Upper lobe of left lung (tissue), 6 donors: ENCODE data around the gene RBM19. TPM values are rescaled to one million over a fixed set of nuclear protein-coding genes. Genes with fewer than 3 reads are reported as not detected.

Source experiments
- ATAC-seq, 2 donors: fragments of 200-7000 bp; cut with Tn5 transposase; one replicate each; pipeline ENCODE4 v1.9.1; 2022; ENCODE audit warnings: mild to moderate bottlenecking in 2 of 2, moderate library complexity in 2 of 2; ENCODE audit not compliant: low FRiP score in 2 of 2
- DNase-seq, 2 donors: peaks; one replicate each; pipeline ENCODE4 v3.0.0-alpha.2; 2019 to 2020
- H3K27ac ChIP-seq, 4 donors: fragments of 200-600 bp; sonication (generic); one replicate each; pipeline ENCODE4 v1.5.1; 2016 to 2019
- H3K27me3 ChIP-seq, 4 donors: fragments of 200-600 bp; sonication (generic); one replicate each; pipeline ENCODE4 v1.5.1; 2017 to 2019
- H3K36me3 ChIP-seq, 4 donors: fragments of 200-600 bp; sonication (generic); one replicate each; pipeline ENCODE4 v1.5.1; 2016 to 2019
- H3K4me1 ChIP-seq, 4 donors: fragments of 200-600 bp; sonication (generic); one replicate each; pipeline ENCODE4 v1.5.1; 2018 to 2019
- H3K4me3 ChIP-seq, 4 donors: fragments of 200-600 bp; sonication (generic); one replicate each; pipeline ENCODE4 v1.5.1; 2017 to 2019; ENCODE audit warnings: mild to moderate bottlenecking in 2 of 4, moderate library complexity in 1 of 4
- H3K9me3 ChIP-seq, 4 donors: fragments of 200-600 bp; sonication (generic); one replicate each; pipeline ENCODE4 v1.5.1; 2018 to 2019
- CTCF ChIP-seq, 6 experiments: fragments of 450-650 bp in 4 of 6; fragments of 200-600 bp in 2 of 6; sonication (generic) in 2 of 6; IDR thresholded peaks; one replicate each; pipeline ENCODE4 v1.5.1; 2016 to 2019; ENCODE audit warnings: antibody characterized with exemption in 6 of 6
- EP300 ChIP-seq, 4 donors: sonication (generic); formaldehyde crosslinking; IDR thresholded peaks; one replicate each; pipeline ENCODE4 v1.5.1; 2017; ENCODE audit warnings: antibody characterized with exemption in 4 of 4, control low read depth in 2 of 4
- POLR2A ChIP-seq, 4 donors: fragments of 450-650 bp; IDR thresholded peaks; one replicate each; pipeline ENCODE4 v1.5.1; 2016 to 2017; ENCODE audit warnings: antibody characterized with exemption in 4 of 4, mild to moderate bottlenecking in 2 of 4
- POLR2AphosphoS5 ChIP-seq, 2 donors: sonication (generic); formaldehyde crosslinking; IDR thresholded peaks; one replicate each; pipeline ENCODE4 v1.5.1; 2017; ENCODE audit warnings: antibody characterized with exemption in 2 of 2
- WGBS, 2 donors: methylation state at CpG; one replicate each; pipeline ENCODE4 v1.1.5; 2017 to 2018; 5-methylcytosine and 5-hydroxymethylcytosine counted together
- total RNA-seq, 6 donors: library from RNA; depleted of rRNA in 4 of 6; stranded (reverse); fragments of >200 nt in 4 of 6; gene quantifications; one replicate each; pipeline versions ENCODE4 v1.1.0 to v1.2.1, GENCODE V29; 2016 to 2021
- donor health status: DM: no; HTN: no; CAD: no; lungs with moderate emphysema.
- donor health status: DM: no; HTN: yes; CAD: no; lungs with severe emphysema.

Gene RBM19
- total RNA-seq, 6 donors from 2014 or later, result 25.5 to 131 (median 39.9) TPM

GRCh38 chr12:113795445-113795844 is 170.7 kb downstream of the RBM19 start:
- Histone ChIP-seq H3K4me3 (no peak overlapping the region), H3K36me3 (no peaks in the 10 kb centered on the region), H3K27ac (no peak overlapping the region), H3K9me3 (no peaks in the 10 kb centered on the region), H3K4me1 (no peaks in the 10 kb centered on the region), H3K27me3 (no peaks in the 10 kb centered on the region)
- DNase-seq, result no peak
- 66 to 67% methylated on average over 10 of the region's 10 CpGs for WGBS, 2 donors
- no peak for ATAC-seq
- TF ChIP-seq CTCF (IDR thresholded peaks at IDR 0.05) (no peak), POLR2A (IDR thresholded peaks at IDR 0.05) (no peak), POLR2AphosphoS5 (IDR thresholded peaks at IDR 0.05) (no peak), EP300 (IDR thresholded peaks at IDR 0.05) (no peak)

GRCh38 chr12:113794774-113795173 is 171.4 kb downstream of the RBM19 start:
- WGBS, 2 donors, result 42 to 48% methylated on average over 17 of the region's 17 CpGs
- no peaks in the 10 kb centered on the region for H3K27me3 ChIP-seq
- no peak for DNase-seq

GRCh38 chr12:113793250-113793649 is 172.9 kb downstream of the RBM19 start:
- no peak for ATAC-seq
- no peaks in the 10 kb centered on the region for H3K9me3 ChIP-seq
- H3K4me3 ChIP-seq, result no peak overlapping the region
- TF ChIP-seq POLR2A (IDR thresholded peaks at IDR 0.05) (no peak), EP300 (IDR thresholded peaks at IDR 0.05) (no peak), CTCF (IDR thresholded peaks at IDR 0.05) (no peak), POLR2AphosphoS5 (IDR thresholded peaks at IDR 0.05) (no peak)
- H3K36me3 ChIP-seq, result no peaks in the 10 kb centered on the region
- 71 to 78% methylated on average over 9 of the region's 9 CpGs for WGBS, 2 donors
- H3K4me1 ChIP-seq, result no peaks in the 10 kb centered on the region
- no peak for DNase-seq
- H3K27ac ChIP-seq, result no peak overlapping the region
- H3K27me3 ChIP-seq, result no peaks in the 10 kb centered on the region

More at GRCh38 chr12:113794774-113795173, 171.4 kb downstream of the RBM19 start:
- no peak for ATAC-seq
- Histone ChIP-seq H3K36me3 (no peaks in the 10 kb centered on the region), H3K9me3 (no peaks in the 10 kb centered on the region), H3K4me1 (no peaks in the 10 kb centered on the region), H3K27ac (no peak overlapping the region), H3K4me3 (no peak overlapping the region)
- TF ChIP-seq POLR2AphosphoS5 (IDR thresholded peaks at IDR 0.05), result no peak
- no peak for TF ChIP-seq EP300 (IDR thresholded peaks at IDR 0.05)
- TF ChIP-seq CTCF (IDR thresholded peaks at IDR 0.05), result no peak
- no peak for TF ChIP-seq POLR2A (IDR thresholded peaks at IDR 0.05)

GRCh38 chr12:113792450-113792849 is 173.7 kb downstream of the RBM19 start:
- no peak for TF ChIP-seq CTCF (IDR thresholded peaks at IDR 0.05)
- no peak for TF ChIP-seq EP300 (IDR thresholded peaks at IDR 0.05)
- no peak for TF ChIP-seq POLR2AphosphoS5 (IDR thresholded peaks at IDR 0.05)
- no peak for TF ChIP-seq POLR2A (IDR thresholded peaks at IDR 0.05)
- WGBS, 2 donors, result 64 to 75% methylated on average over 6 of the region's 6 CpGs
- H3K27ac ChIP-seq, result no peak overlapping the region
- H3K4me1 ChIP-seq, result no peaks in the 10 kb centered on the region
- ATAC-seq (no peak), DNase-seq (no peak)
- no peak overlapping the region for H3K4me3 ChIP-seq
- H3K9me3 ChIP-seq, result no peaks in the 10 kb centered on the region
- H3K36me3 ChIP-seq, result no peaks in the 10 kb centered on the region
- H3K27me3 ChIP-seq, result no peaks in the 10 kb centered on the region

GRCh38 chr12:113788020-113788856 is 177.9 kb downstream of the RBM19 start:
- Histone ChIP-seq H3K27me3 (no peaks in the 10 kb centered on the region), H3K27ac (no peak overlapping the region), H3K36me3 (no peaks in the 10 kb centered on the region), H3K4me3 (no peak overlapping the region), H3K9me3 (peaks cover 0 to 3% (median 0%) of the 10 kb centered on the region in 4 donors), H3K4me1 (no peaks in the 10 kb centered on the region)
- 60 to 66% methylated on average over 5 of the region's 5 CpGs for WGBS, 2 donors
- TF ChIP-seq CTCF (IDR thresholded peaks at IDR 0.05), result no peak
- TF ChIP-seq POLR2AphosphoS5 (IDR thresholded peaks at IDR 0.05), result no peak
- no peak for TF ChIP-seq EP300 (IDR thresholded peaks at IDR 0.05)
- no peak for TF ChIP-seq POLR2A (IDR thresholded peaks at IDR 0.05)
- ATAC-seq, result no peak
- no peak for DNase-seq
